Neural cell (in vitro differentiated cells): ENCODE data around the gene SLC6A11.

ENCODE experiments used
- EZH2 ChIP-seq: fragments of 200-600, 300-800 bp; shearing (Covaris generic), sonication (generic); IDR thresholded peaks from 2 replicates; pipeline ENCODE4 v1.6.1; 2014; ENCODE audit warnings: antibody characterized with exemption, low read length, borderline replicate concordance, mild to moderate bottlenecking; ENCODE audit not compliant: insufficient read depth, poor library complexity, severe bottlenecking
- POLR2AphosphoS5 ChIP-seq: IDR thresholded peaks from 2 replicates; pipeline ENCODE4 v1.6.1; 2012
- TAF1 ChIP-seq: IDR thresholded peaks from 2 replicates; pipeline ENCODE4 v1.6.1; 2012; ENCODE audit warnings: low read depth
- TF ChIP-seq, protein P1 (sequence below): fragments of 450-650 bp; IDR thresholded peaks from 2 replicates; pipeline ENCODE4 v1.5.1; 2014; ENCODE audit warnings: antibody characterized with exemption, mild to moderate bottlenecking, moderate library complexity; ENCODE audit not compliant: poor library complexity, severe bottlenecking

DNA sequence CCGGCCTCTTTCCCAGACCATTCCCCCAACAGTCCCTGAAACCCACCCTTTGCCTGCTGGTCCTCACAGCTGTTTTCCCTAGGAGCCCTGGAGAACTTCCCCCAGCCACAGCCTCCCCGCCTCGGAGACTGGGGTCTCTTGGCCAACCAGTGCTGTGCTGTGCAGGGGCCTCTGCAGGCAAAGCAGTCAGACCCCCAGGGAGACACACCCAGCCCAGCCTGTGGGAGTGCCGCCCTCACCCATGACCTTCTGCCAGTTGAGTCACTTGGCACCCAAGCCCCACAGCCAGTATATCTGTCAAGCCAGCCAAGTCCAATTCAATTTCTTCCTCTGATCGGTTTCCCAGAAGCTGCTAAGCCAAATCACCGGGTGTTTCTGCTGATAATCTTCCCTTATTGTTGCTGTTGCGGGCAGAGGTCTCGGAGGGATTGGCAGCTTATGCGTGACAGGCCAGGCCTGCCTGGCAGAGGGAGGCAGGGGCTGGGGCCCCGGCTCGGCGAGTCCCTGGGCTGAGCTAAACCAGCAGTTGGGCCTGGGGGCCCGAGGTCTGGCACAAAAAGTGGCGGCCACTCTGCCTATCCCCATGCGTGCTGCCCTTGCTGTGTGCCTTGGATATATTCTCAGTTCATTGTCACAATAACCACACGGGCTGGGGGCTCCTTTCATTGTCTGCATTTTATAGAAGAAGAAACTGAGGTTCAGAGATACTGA is 110.9 kb downstream of the SLC6A11 start:
- no peak for TF ChIP-seq POLR2AphosphoS5
- TF ChIP-seq, protein P1, sequence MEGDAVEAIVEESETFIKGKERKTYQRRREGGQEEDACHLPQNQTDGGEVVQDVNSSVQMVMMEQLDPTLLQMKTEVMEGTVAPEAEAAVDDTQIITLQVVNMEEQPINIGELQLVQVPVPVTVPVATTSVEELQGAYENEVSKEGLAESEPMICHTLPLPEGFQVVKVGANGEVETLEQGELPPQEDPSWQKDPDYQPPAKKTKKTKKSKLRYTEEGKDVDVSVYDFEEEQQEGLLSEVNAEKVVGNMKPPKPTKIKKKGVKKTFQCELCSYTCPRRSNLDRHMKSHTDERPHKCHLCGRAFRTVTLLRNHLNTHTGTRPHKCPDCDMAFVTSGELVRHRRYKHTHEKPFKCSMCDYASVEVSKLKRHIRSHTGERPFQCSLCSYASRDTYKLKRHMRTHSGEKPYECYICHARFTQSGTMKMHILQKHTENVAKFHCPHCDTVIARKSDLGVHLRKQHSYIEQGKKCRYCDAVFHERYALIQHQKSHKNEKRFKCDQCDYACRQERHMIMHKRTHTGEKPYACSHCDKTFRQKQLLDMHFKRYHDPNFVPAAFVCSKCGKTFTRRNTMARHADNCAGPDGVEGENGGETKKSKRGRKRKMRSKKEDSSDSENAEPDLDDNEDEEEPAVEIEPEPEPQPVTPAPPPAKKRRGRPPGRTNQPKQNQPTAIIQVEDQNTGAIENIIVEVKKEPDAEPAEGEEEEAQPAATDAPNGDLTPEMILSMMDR: no peak
- no peak for TF ChIP-seq TAF1
- TF ChIP-seq EZH2: no peak
